Activated naive CD4-positive, alpha-beta T cell treated with anti-CD3 and anti-CD28 coated beads, Interleukin-2, amount 50 U/mL, for 72 hours (primary cell): ENCODE results near the gene RXRA. TPM values are rescaled to one million over a fixed set of nuclear protein-coding genes. Genes with fewer than 3 reads are reported as not detected.

ENCODE experiments used
- total RNA-seq, 2 donors: library from RNA; stranded (reverse); gene quantifications; one replicate each; pipeline ENCODE4 v1.2.3, GENCODE V29; 2022

Gene RXRA
- total RNA-seq, 2 donors from 2014 or later: 0.25 to 7.9 TPM

Other genes starting within 250 kb of the RXRA start
- 10 to 100 TPM; 29.7 to 43.7 TPM for gene WDR5, start 190.4 kb upstream of the RXRA start, total RNA-seq
- gene RNU6ATAC, start 161.9 kb upstream of the RXRA start, total RNA-seq: 10 to 100 TPM; 32.1 to 61.4 TPM